PFSK-1 (cell line): ENCODE measurements around the gene LRRC4.

Source experiments
- POLR2AphosphoS5 ChIP-seq: IDR thresholded peaks from 2 replicates; pipeline ENCODE4 v1.6.1; 2012; ENCODE audit warnings: low read depth, mild to moderate bottlenecking, control low read depth, low read length, moderate library complexity
- SIN3A ChIP-seq: IDR thresholded peaks from 2 replicates; pipeline ENCODE4 v1.6.1; 2012; ENCODE audit warnings: mild to moderate bottlenecking, low read length, moderate library complexity, borderline replicate concordance; ENCODE audit not compliant: insufficient read depth
- TAF1 ChIP-seq: IDR thresholded peaks from 2 replicates; pipeline ENCODE4 v1.6.1; 2012; ENCODE audit warnings: low read length, control low read depth, borderline replicate concordance; ENCODE audit not compliant: insufficient read depth
- TF ChIP-seq, protein P1 (sequence below), 2 experiments: IDR thresholded peaks; 2 replicates each; pipeline versions ENCODE4 v1.6.1 to v1.8.0; 2011 to 2012; ENCODE audit warnings: low read depth in 2 of 2, low read length in 2 of 2, control low read depth in 1 of 2, inconsistent platforms in 1 of 2, mild to moderate bottlenecking in 1 of 2, moderate library complexity in 1 of 2; ENCODE audit not compliant: insufficient read depth in 1 of 2

DNA sequence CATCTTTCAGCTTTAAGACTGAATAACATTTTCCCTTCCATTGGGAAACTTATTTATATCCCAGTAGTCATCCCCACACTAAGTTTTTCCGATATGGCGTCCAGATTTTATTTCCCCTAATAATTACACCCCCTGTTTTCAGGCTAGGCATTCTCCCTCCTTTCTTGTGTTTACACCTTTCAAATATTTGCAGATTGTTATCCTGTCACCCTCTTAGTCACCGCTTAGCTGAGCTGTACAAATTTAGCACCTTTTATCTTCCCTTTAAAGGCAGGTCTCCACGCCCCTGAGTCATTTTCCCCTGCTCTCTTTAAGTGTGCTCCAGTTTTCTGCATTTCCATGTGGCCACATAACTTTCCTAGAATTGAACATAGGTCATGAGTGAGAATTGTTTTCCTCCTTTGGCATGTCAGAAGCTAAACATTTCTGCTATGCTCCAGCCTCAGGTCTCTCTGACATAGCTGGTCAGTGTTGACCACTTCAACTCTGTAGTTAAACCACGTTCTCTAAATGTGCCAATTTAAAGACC is 47.4 kb downstream of the LRRC4 start:
- no peak for TF ChIP-seq POLR2AphosphoS5
- TF ChIP-seq SIN3A, result no peak
- TF ChIP-seq, protein P1, sequence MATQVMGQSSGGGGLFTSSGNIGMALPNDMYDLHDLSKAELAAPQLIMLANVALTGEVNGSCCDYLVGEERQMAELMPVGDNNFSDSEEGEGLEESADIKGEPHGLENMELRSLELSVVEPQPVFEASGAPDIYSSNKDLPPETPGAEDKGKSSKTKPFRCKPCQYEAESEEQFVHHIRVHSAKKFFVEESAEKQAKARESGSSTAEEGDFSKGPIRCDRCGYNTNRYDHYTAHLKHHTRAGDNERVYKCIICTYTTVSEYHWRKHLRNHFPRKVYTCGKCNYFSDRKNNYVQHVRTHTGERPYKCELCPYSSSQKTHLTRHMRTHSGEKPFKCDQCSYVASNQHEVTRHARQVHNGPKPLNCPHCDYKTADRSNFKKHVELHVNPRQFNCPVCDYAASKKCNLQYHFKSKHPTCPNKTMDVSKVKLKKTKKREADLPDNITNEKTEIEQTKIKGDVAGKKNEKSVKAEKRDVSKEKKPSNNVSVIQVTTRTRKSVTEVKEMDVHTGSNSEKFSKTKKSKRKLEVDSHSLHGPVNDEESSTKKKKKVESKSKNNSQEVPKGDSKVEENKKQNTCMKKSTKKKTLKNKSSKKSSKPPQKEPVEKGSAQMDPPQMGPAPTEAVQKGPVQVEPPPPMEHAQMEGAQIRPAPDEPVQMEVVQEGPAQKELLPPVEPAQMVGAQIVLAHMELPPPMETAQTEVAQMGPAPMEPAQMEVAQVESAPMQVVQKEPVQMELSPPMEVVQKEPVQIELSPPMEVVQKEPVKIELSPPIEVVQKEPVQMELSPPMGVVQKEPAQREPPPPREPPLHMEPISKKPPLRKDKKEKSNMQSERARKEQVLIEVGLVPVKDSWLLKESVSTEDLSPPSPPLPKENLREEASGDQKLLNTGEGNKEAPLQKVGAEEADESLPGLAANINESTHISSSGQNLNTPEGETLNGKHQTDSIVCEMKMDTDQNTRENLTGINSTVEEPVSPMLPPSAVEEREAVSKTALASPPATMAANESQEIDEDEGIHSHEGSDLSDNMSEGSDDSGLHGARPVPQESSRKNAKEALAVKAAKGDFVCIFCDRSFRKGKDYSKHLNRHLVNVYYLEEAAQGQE (IDR thresholded peaks at IDR 0.05; ENCODE audit: insufficient read depth in 1 of 2, low read depth in 2 of 2, low read length in 2 of 2), result no peak
- no peak for TF ChIP-seq TAF1
